ENCODE data around the gene MAP3K8. TPM values are rescaled to one million over a fixed set of nuclear protein-coding genes. Genes with fewer than 3 reads are reported as not detected.

The MAP3K8 gene
- total and polyA plus RNA-seq, 12 donors: 2.7 to 19.2 (median 6.9) TPM

- intact Hi-C loops (cut with DNase I): loop anchor here in 1 of 10 donors (5.0 kb wide), 1 partner anchor 39 kb away; no protein-coding TSS in a partner anchor
- peak overlapping the region in 2 of 10 donors; percentile 8 to 9 for H3K4me3 ChIP-seq
- H3K27ac ChIP-seq: peak overlapping the region; percentile 15 to 88 (median 74)
- no peaks in the 10 kb centered on the region for H3K9me3 ChIP-seq
- no peaks in the 10 kb centered on the region for H3K27me3 ChIP-seq
- peaks cover 16 to 75% (median 38%) of the 10 kb centered on the region in 9 donors for H3K4me1 ChIP-seq
- no peak for TF ChIP-seq CTCF (IDR thresholded peaks at IDR 0.05)
- peaks cover 0 to 91% (median 28%) of the 10 kb centered on the region in 9 donors for H3K36me3 ChIP-seq
- ATAC-seq (peak in 2 of 8 donors; percentile 20 to 27), DNase-seq (no peak)
- WGBS, 2 donors: 60 to 67% methylated on average over 4 of the region's 4 CpGs
Measured at GRCh38 chr10:30455816-30456215, 21.8 kb downstream of the MAP3K8 start.

GRCh38 chr10:30456266-30456665, 22.3 kb downstream of the MAP3K8 start:
- DNase-seq (no peak), ATAC-seq (peak in 5 of 8 donors; percentile 26 to 51 (median 38))
- Histone ChIP-seq H3K4me1 (peaks cover 16 to 75% (median 38%) of the 10 kb centered on the region in 9 donors), H3K4me3 (peak overlapping the region in 1 of 10 donors; percentile 8), H3K27me3 (no peaks in the 10 kb centered on the region), H3K27ac (peak overlapping the region in 8 of 10 donors; percentile 13 to 88 (median 78)), H3K9me3 (no peaks in the 10 kb centered on the region), H3K36me3 (peaks cover 0 to 91% (median 31%) of the 10 kb centered on the region in 9 donors)
- intact Hi-C loops (cut with DNase I): loop anchor here in 1 of 10 donors (5.0 kb wide), 1 partner anchor 39 kb away; no protein-coding TSS in a partner anchor
- TF ChIP-seq CTCF (IDR thresholded peaks at IDR 0.05): no peak
- 35 to 51% methylated on average over 4 of the region's 4 CpGs for WGBS, 2 donors

- H3K27me3 ChIP-seq: no peaks in the 10 kb centered on the region
- H3K27ac ChIP-seq: peak overlapping the region in 2 of 10 donors; percentile 27 to 88
- H3K4me1 ChIP-seq: peaks cover 16 to 65% (median 28%) of the 10 kb centered on the region in 9 donors
- intact Hi-C loops (cut with DNase I): loop anchor here in 1 of 10 donors (5.0 kb wide), 1 partner anchor 42 kb away; no protein-coding TSS in a partner anchor
- ATAC-seq: peak in 3 of 8 donors; percentile 32 to 80 (median 48)
- H3K4me3 ChIP-seq: no peak overlapping the region
- no peak for DNase-seq
- H3K9me3 ChIP-seq: no peaks in the 10 kb centered on the region
- no peak for TF ChIP-seq CTCF (IDR thresholded peaks at IDR 0.05)
- WGBS, 2 donors: 90 to 94% methylated on average over 6 of the region's 6 CpGs
- peaks cover 0 to 77% (median 24%) of the 10 kb centered on the region in 9 donors for H3K36me3 ChIP-seq
Measured at GRCh38 chr10:30459283-30459682, 25.3 kb downstream of the MAP3K8 start.

- intact Hi-C loops (cut with DNase I): loop anchor here in 1 of 10 donors (5.0 kb wide), 1 partner anchor 72 kb away; no protein-coding TSS in a partner anchor
- no peak overlapping the region for H3K4me3 ChIP-seq
- no peak for TF ChIP-seq CTCF (IDR thresholded peaks at IDR 0.05)
- no peak for ATAC-seq
- H3K27me3 ChIP-seq: no peaks in the 10 kb centered on the region
- peaks cover 0 to 77% (median 24%) of the 10 kb centered on the region in 9 donors for H3K36me3 ChIP-seq
- 94 to 98% methylated on average over 3 of the region's 3 CpGs for WGBS, 2 donors
- peaks cover 14 to 58% (median 21%) of the 10 kb centered on the region in 9 donors for H3K4me1 ChIP-seq
- no peak for DNase-seq
- H3K9me3 ChIP-seq: no peaks in the 10 kb centered on the region
- peak overlapping the region in 2 of 10 donors; percentile 4 to 70 for H3K27ac ChIP-seq
Measured at GRCh38 chr10:30460121-30460520, 26.1 kb downstream of the MAP3K8 start.

All from heart right ventricle (tissue), 16 donors.